NOMO-1 treated with dmso at 0.1 percent for 144 hours (cell line): ENCODE data around the gene EOLA2.
"Not testable (repeated sequence)": the region's sequence is repeated elsewhere in the genome, so short reads cannot be mapped to it uniquely, and the experiment has no call there.

Experiments used
- DNase-seq: peaks from one replicate; lab custom pipeline; 2025; ENCODE audit not compliant: unreplicated experiment; lab: John Stamatoyannopoulos, UW

Gene EOLA2

GRCh38 chrX:149938427-149938880 lies at the start of gene EOLA2:
TSS of gene EOLA2 (minus strand) at chrX:149938491. CDS start at chrX:149933874, 4,617 bp downstream.
- DNase-seq = peak; percentile 88

GRCh38 chrX:149987613-149988012 lies 49.3 kb upstream of the EOLA2 start:
- no peak for DNase-seq

GRCh38 chrX:149984411-149984810 lies 46.1 kb upstream of the EOLA2 start:
- DNase-seq = no peak

- no peak for DNase-seq
These were observed 44.0 kb upstream of the EOLA2 start for GRCh38 chrX:149982310-149982709.

GRCh38 chrX:149979126-149979644 lies 40.9 kb upstream of the EOLA2 start:
- DNase-seq = no peak

GRCh38 chrX:149962859-149963757 lies 24.8 kb upstream of the EOLA2 start:
- no peak for DNase-seq

- DNase-seq = no peak
These were observed 23.7 kb upstream of the EOLA2 start for GRCh38 chrX:149962010-149962409.

GRCh38 chrX:149961572-149961971 lies 23.3 kb upstream of the EOLA2 start:
- no peak for DNase-seq

- no peak for DNase-seq
These were observed 12.4 kb upstream of the EOLA2 start for GRCh38 chrX:149950681-149951080.

- no peak for DNase-seq
These were observed 11.6 kb upstream of the EOLA2 start for GRCh38 chrX:149949743-149950436.

GRCh38 chrX:149948016-149948415 lies 9.7 kb upstream of the EOLA2 start:
- DNase-seq = no peak

GRCh38 chrX:149946932-149947331 lies 8.6 kb upstream of the EOLA2 start:
- DNase-seq = not testable (repeated sequence)

GRCh38 chrX:149945820-149946219 lies 7.5 kb upstream of the EOLA2 start:
- not testable (repeated sequence) for DNase-seq

GRCh38 chrX:149945087-149945670 lies 6.9 kb upstream of the EOLA2 start:
- not testable (repeated sequence) for DNase-seq

GRCh38 chrX:149940674-149941024 lies 2.4 kb upstream of the EOLA2 start:
- not testable (repeated sequence) for DNase-seq

GRCh38 chrX:149939905-149940673 lies 1.8 kb upstream of the EOLA2 start:
- peak; percentile 91 for DNase-seq

GRCh38 chrX:149939655-149939904 lies 1.3 kb upstream of the EOLA2 start:
- DNase-seq = no peak

GRCh38 chrX:149938881-149939654 lies 777 bp upstream of the EOLA2 start:
- peak; percentile 67 for DNase-seq

- no peak for DNase-seq
These were observed 342 bp downstream of the EOLA2 start for GRCh38 chrX:149937871-149938426.

- not testable (repeated sequence) for DNase-seq
These were observed 963 bp downstream of the EOLA2 start for GRCh38 chrX:149937328-149937727.
